Measurements from ENCODE around the gene FAM187B. TPM values are rescaled to one million over a fixed set of nuclear protein-coding genes. Genes with fewer than 3 reads are reported as not detected.
"Not testable (repeated sequence)": the region's sequence is repeated elsewhere in the genome, so short reads cannot be mapped to it uniquely, and the experiment has no call there.

FAM187B gene
- total RNA-seq, 2 donors from 2014 or later: not detected

GRCh38 chr19:35223862-35224505 is 4.6 kb downstream of the FAM187B start:
- 83 to 92% methylated on average over 4 of the region's 4 CpGs for WGBS, 2 experiments (ENCODE audit: insufficient coverage in 1 of 2, insufficient read length in 1 of 2)
- peaks cover 6% of the 10 kb centered on the region for H3K27me3 Mint-ChIP-seq (ENCODE audit: insufficient read depth)
- no peak overlapping the region for H3K27ac ChIP-seq (ENCODE audit: low read depth, low read length)
- H3K9ac ChIP-seq (ENCODE audit: extremely low read depth, low read length, poor library complexity, severe bottlenecking): no peak overlapping the region
- no peaks in the 10 kb centered on the region for H3K36me3 Mint-ChIP-seq (ENCODE audit: low read depth)
- TF ChIP-seq CTCF (conservative IDR thresholded peaks at IDR 0.05): no peak
- no peaks in the 10 kb centered on the region for H3K4me1 ChIP-seq (ENCODE audit: control insufficient read depth, insufficient read depth, low read length)
- H3K27ac Mint-ChIP-seq: no peak overlapping the region
- no peaks in the 10 kb centered on the region for H3K27me3 ChIP-seq (ENCODE audit: control insufficient read depth, insufficient read depth, low read length, poor library complexity, severe bottlenecking)
- no peaks in the 10 kb centered on the region for H3K4me1 Mint-ChIP-seq
- H3K9me3 ChIP-seq (ENCODE audit: control insufficient read depth, low read length): peaks cover 15% of the 10 kb centered on the region
- H3K36me3 ChIP-seq (ENCODE audit: control insufficient read depth, insufficient read depth, low read length): no peaks in the 10 kb centered on the region
- peaks cover 19% of the 10 kb centered on the region for H3K9me3 Mint-ChIP-seq
- no peak overlapping the region for H3K4me3 ChIP-seq (ENCODE audit: low read length)
- H3K4me3 Mint-ChIP-seq: no peak overlapping the region
- no peak for DNase-seq

- Mint-ChIP-seq H3K27me3 (ENCODE audit: insufficient read depth) (peaks cover 6% of the 10 kb centered on the region), H3K4me1 (no peaks in the 10 kb centered on the region), H3K9me3 (peaks cover 26% of the 10 kb centered on the region), H3K27ac (no peak overlapping the region), H3K36me3 (ENCODE audit: low read depth) (no peaks in the 10 kb centered on the region), H3K4me3 (no peak overlapping the region)
- no peak for DNase-seq
- Histone ChIP-seq H3K4me3 (ENCODE audit: low read length) (no peak overlapping the region), H3K27me3 (ENCODE audit: control insufficient read depth, insufficient read depth, low read length, poor library complexity, severe bottlenecking) (no peaks in the 10 kb centered on the region), H3K9ac (ENCODE audit: extremely low read depth, low read length, poor library complexity, severe bottlenecking) (no peak overlapping the region), H3K27ac (ENCODE audit: low read depth, low read length) (no peak overlapping the region), H3K4me1 (ENCODE audit: control insufficient read depth, insufficient read depth, low read length) (no peaks in the 10 kb centered on the region), H3K9me3 (ENCODE audit: control insufficient read depth, low read length) (peaks cover 17% of the 10 kb centered on the region), H3K36me3 (ENCODE audit: control insufficient read depth, insufficient read depth, low read length) (no peaks in the 10 kb centered on the region)
- WGBS, 2 experiments (ENCODE audit: insufficient coverage in 1 of 2, insufficient read length in 1 of 2): 70 to 71% methylated on average over 6 of the region's 6 CpGs
- no peak for TF ChIP-seq CTCF (conservative IDR thresholded peaks at IDR 0.05)
These were observed 5.3 kb downstream of the FAM187B start for GRCh38 chr19:35223084-35223790.

- TF ChIP-seq CTCF (conservative IDR thresholded peaks at IDR 0.05): no peak
- 75 to 84% methylated on average over 4 to 7 of the region's 7 CpGs for WGBS, 2 experiments (ENCODE audit: insufficient coverage in 1 of 2, insufficient read length in 1 of 2)
- Histone ChIP-seq H3K9ac (ENCODE audit: extremely low read depth, low read length, poor library complexity, severe bottlenecking) (no peak overlapping the region), H3K27me3 (ENCODE audit: control insufficient read depth, insufficient read depth, low read length, poor library complexity, severe bottlenecking) (no peaks in the 10 kb centered on the region), H3K27ac (ENCODE audit: low read depth, low read length) (no peak overlapping the region), H3K4me3 (ENCODE audit: low read length) (no peak overlapping the region), H3K4me1 (ENCODE audit: control insufficient read depth, insufficient read depth, low read length) (no peaks in the 10 kb centered on the region), H3K36me3 (ENCODE audit: control insufficient read depth, insufficient read depth, low read length) (no peaks in the 10 kb centered on the region), H3K9me3 (ENCODE audit: control insufficient read depth, low read length) (peaks cover 17% of the 10 kb centered on the region)
- peaks cover 30% of the 10 kb centered on the region for H3K9me3 Mint-ChIP-seq
- no peak for DNase-seq
- no peaks in the 10 kb centered on the region for H3K36me3 Mint-ChIP-seq (ENCODE audit: low read depth)
- H3K27me3 Mint-ChIP-seq (ENCODE audit: insufficient read depth): peaks cover 8% of the 10 kb centered on the region
- no peak overlapping the region for H3K27ac Mint-ChIP-seq
- H3K4me1 Mint-ChIP-seq: no peaks in the 10 kb centered on the region
- no peak overlapping the region for H3K4me3 Mint-ChIP-seq
These were observed 6.0 kb downstream of the FAM187B start for GRCh38 chr19:35222373-35223015.

- H3K4me1 Mint-ChIP-seq; H3K27ac Mint-ChIP-seq; H3K4me3 Mint-ChIP-seq; DNase-seq; H3K4me3 ChIP-seq (ENCODE audit: low read length); H3K27me3 ChIP-seq (ENCODE audit: control insufficient read depth, insufficient read depth, low read length, poor library complexity, severe bottlenecking); H3K4me1 ChIP-seq (ENCODE audit: control insufficient read depth, insufficient read depth, low read length); H3K36me3 ChIP-seq (ENCODE audit: control insufficient read depth, insufficient read depth, low read length); H3K36me3 Mint-ChIP-seq (ENCODE audit: low read depth); H3K27ac ChIP-seq (ENCODE audit: low read depth, low read length); H3K9ac ChIP-seq (ENCODE audit: extremely low read depth, low read length, poor library complexity, severe bottlenecking): not testable (repeated sequence)
- WGBS, 2 experiments (ENCODE audit: insufficient coverage in 1 of 2, insufficient read length in 1 of 2): 93 to 98% methylated on average over 2 to 4 of the region's 4 CpGs
- H3K9me3 Mint-ChIP-seq: peaks cover 34% of the 10 kb centered on the region
- peaks cover 10% of the 10 kb centered on the region for H3K27me3 Mint-ChIP-seq (ENCODE audit: insufficient read depth)
- H3K9me3 ChIP-seq (ENCODE audit: control insufficient read depth, low read length): peaks cover 17% of the 10 kb centered on the region
These were observed 7.5 kb downstream of the FAM187B start for GRCh38 chr19:35220973-35221590.
